HG02571 (cell line): Measurements from ENCODE around the gene ITLN1.
"Not testable (repeated sequence)": the region's sequence is repeated elsewhere in the genome, so short reads cannot be mapped to it uniquely, and the experiment has no call there.

Experiments used
- ATAC-seq: cut with Tn5 transposase; IDR thresholded peaks from one replicate; pipeline ENCODE4 v1.9.1; 2021; ENCODE audit warnings: mild to moderate bottlenecking, moderate library complexity; ENCODE audit not compliant: unreplicated experiment

ITLN1 gene

GRCh38 chr1:160883581-160884513 is 1.1 kb downstream of the ITLN1 start:
- ATAC-seq: no peak

GRCh38 chr1:160882582-160882981 is 2.4 kb downstream of the ITLN1 start:
- ATAC-seq: no peak

- ATAC-seq: not testable (repeated sequence)
Observed at GRCh38 chr1:160881264-160881663, 3.7 kb downstream of the ITLN1 start.

- no peak for ATAC-seq
Observed at GRCh38 chr1:160880216-160880615, 4.8 kb downstream of the ITLN1 start.

GRCh38 chr1:160879056-160879455 is 5.9 kb downstream of the ITLN1 start:
- no peak for ATAC-seq

GRCh38 chr1:160877221-160877620 is 7.8 kb downstream of the ITLN1 start:
- no peak for ATAC-seq

GRCh38 chr1:160876311-160876710 is 8.7 kb downstream of the ITLN1 start:
- ATAC-seq: no peak

GRCh38 chr1:160875591-160875990 is 9.4 kb downstream of the ITLN1 start:
- ATAC-seq: not testable (repeated sequence)

GRCh38 chr1:160874935-160875334 is 10.0 kb downstream of the ITLN1 start:
- no peak for ATAC-seq

GRCh38 chr1:160868141-160868540 is 16.8 kb downstream of the ITLN1 start:
- ATAC-seq: no peak

- ATAC-seq: not testable (repeated sequence)
Observed at GRCh38 chr1:160867651-160868050, 17.3 kb downstream of the ITLN1 start.

- no peak for ATAC-seq
Observed at GRCh38 chr1:160866695-160867260, 18.2 kb downstream of the ITLN1 start.

GRCh38 chr1:160866001-160866694 is 18.8 kb downstream of the ITLN1 start:
- no peak for ATAC-seq

GRCh38 chr1:160865337-160865736 is 19.6 kb downstream of the ITLN1 start:
- no peak for ATAC-seq

- no peak for ATAC-seq
Observed at GRCh38 chr1:160864173-160864572, 20.8 kb downstream of the ITLN1 start.

GRCh38 chr1:160863774-160864131 is 21.2 kb downstream of the ITLN1 start:
- no peak for ATAC-seq

GRCh38 chr1:160863061-160863773 is 21.8 kb downstream of the ITLN1 start:
- no peak for ATAC-seq

- no peak for ATAC-seq
Observed at GRCh38 chr1:160862203-160863060, 22.5 kb downstream of the ITLN1 start, which contains the start of gene CD244. Gene CD244 (minus strand): TSS chr1:160862887. CDS start chr1:160862677, 210 bp downstream.

GRCh38 chr1:160860840-160861505 is 24.0 kb downstream of the ITLN1 start:
- no peak for ATAC-seq

- no peak for ATAC-seq
Observed at GRCh38 chr1:160859166-160859565, 25.8 kb downstream of the ITLN1 start.
